ENCODE measurements around the gene TAF1. TPM values are rescaled to one million over a fixed set of nuclear protein-coding genes. Genes with fewer than 3 reads are reported as not detected.
A peak's percentile ranks its signal among the peaks of the same experiment; 100 is the strongest.
"Not testable (repeated sequence)": the region's sequence is repeated elsewhere in the genome, so short reads cannot be mapped to it uniquely, and the experiment has no call there.

TAF1 gene, protein sequence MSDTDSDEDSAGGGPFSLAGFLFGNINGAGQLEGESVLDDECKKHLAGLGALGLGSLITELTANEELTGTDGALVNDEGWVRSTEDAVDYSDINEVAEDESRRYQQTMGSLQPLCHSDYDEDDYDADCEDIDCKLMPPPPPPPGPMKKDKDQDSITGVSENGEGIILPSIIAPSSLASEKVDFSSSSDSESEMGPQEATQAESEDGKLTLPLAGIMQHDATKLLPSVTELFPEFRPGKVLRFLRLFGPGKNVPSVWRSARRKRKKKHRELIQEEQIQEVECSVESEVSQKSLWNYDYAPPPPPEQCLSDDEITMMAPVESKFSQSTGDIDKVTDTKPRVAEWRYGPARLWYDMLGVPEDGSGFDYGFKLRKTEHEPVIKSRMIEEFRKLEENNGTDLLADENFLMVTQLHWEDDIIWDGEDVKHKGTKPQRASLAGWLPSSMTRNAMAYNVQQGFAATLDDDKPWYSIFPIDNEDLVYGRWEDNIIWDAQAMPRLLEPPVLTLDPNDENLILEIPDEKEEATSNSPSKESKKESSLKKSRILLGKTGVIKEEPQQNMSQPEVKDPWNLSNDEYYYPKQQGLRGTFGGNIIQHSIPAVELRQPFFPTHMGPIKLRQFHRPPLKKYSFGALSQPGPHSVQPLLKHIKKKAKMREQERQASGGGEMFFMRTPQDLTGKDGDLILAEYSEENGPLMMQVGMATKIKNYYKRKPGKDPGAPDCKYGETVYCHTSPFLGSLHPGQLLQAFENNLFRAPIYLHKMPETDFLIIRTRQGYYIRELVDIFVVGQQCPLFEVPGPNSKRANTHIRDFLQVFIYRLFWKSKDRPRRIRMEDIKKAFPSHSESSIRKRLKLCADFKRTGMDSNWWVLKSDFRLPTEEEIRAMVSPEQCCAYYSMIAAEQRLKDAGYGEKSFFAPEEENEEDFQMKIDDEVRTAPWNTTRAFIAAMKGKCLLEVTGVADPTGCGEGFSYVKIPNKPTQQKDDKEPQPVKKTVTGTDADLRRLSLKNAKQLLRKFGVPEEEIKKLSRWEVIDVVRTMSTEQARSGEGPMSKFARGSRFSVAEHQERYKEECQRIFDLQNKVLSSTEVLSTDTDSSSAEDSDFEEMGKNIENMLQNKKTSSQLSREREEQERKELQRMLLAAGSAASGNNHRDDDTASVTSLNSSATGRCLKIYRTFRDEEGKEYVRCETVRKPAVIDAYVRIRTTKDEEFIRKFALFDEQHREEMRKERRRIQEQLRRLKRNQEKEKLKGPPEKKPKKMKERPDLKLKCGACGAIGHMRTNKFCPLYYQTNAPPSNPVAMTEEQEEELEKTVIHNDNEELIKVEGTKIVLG (N-terminal part only)
- 10 to 100 TPM; 36.0 to 59.4 (median 48.8) TPM for total RNA-seq

DNA sequence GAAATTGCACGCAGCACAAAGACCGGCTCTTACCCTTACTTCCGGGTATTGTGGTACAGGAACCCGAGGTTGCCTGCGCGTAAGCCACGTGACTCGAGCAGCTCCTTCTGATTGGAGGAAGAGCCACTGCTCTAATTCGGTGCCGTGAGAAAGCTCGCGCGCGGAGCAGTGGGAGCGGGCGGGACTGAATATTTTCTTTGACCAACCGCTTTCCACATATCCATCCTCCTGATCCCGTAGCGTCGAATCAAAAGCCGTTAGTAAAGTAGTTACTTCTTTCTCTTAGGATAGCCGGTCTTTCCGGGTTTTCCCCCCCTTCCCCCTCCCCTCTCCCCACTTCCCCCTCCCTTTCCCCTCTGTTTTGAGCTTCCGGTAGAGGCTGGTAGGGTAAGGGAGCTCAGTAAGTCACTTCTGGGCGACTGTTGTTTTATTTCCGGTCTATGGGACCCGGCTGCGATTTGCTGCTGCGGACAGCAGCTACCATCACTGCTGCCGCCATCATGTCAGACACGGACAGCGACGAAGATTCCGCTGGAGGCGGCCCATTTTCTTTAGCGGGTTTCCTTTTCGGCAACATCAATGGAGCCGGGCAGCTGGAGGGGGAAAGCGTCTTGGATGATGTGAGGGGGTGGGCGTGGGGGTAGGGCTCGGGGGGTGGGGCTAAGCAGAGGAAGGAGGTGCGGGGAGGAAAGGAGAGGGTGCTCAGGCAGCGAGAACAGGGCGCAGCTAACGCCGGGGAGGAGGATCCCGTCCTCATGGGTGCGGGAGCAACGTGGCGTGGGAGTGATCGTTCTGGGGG is at the start of gene TAF1:
TAF1 (plus strand) TSS at position 483 of the 799 bp plus-strand sequence; CDS start at position 501, 18 bp downstream.
- Histone ChIP-seq H3K27ac (peak within 1 kb of the TSS; percentile 71 to 86 (median 78)), H3K36me3 (peaks cover 0 to 5% of the 10 kb centered on the region in 2 donors), H3K27me3 (no peaks in the 10 kb centered on the region), H3K9me3 (no peaks in the 10 kb centered on the region), H3K4me1 (peaks cover 0 to 11% of the 10 kb centered on the region in 2 donors), H3K4me3 (replicated peaks in 1 of 3) (peak within 1 kb of the TSS; percentile 33 to 71 (median 64))
- DNase-seq = peak; percentile 94 to 95
- TF ChIP-seq, protein P1, sequence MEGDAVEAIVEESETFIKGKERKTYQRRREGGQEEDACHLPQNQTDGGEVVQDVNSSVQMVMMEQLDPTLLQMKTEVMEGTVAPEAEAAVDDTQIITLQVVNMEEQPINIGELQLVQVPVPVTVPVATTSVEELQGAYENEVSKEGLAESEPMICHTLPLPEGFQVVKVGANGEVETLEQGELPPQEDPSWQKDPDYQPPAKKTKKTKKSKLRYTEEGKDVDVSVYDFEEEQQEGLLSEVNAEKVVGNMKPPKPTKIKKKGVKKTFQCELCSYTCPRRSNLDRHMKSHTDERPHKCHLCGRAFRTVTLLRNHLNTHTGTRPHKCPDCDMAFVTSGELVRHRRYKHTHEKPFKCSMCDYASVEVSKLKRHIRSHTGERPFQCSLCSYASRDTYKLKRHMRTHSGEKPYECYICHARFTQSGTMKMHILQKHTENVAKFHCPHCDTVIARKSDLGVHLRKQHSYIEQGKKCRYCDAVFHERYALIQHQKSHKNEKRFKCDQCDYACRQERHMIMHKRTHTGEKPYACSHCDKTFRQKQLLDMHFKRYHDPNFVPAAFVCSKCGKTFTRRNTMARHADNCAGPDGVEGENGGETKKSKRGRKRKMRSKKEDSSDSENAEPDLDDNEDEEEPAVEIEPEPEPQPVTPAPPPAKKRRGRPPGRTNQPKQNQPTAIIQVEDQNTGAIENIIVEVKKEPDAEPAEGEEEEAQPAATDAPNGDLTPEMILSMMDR (IDR thresholded peaks at IDR 0.05) = no peak
- peak in 1 of 2 donors; percentile 70 for TF ChIP-seq POLR2A (IDR thresholded peaks at IDR 0.05)
- intact Hi-C loops (cut with DNase I) = no loop called here
- 0 to 2% methylated on average over 8 to 31 of the region's 51 CpGs for WGBS, 2 donors

DNA sequence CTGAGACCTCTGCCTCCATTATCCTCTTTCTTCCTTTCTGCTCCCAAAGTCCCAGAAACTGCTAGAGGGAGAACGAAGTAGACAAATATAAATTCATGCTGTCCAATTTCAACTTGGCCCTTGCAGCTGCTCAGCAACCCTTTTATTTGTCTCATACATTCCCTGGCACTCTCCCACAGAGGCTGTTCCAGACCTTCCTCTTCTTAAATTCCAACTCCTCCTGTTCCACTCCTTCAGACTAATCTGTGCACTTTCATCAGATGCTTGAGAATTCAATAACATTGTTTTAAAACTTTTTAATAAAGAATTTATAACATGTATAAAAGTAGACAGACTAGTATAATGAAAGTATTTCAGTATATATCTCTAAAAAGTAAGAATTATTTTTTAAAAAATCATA is 49.2 kb upstream of the TAF1 start:
- H3K27ac ChIP-seq; H3K4me3 ChIP-seq (replicated peaks in 1 of 3); H3K36me3 ChIP-seq; intact Hi-C loops (cut with DNase I); DNase-seq; H3K4me1 ChIP-seq; H3K9me3 ChIP-seq; H3K27me3 ChIP-seq: not testable (repeated sequence)
- WGBS, 2 donors = 57 to 69% methylated on average over 1 of the region's 1 CpG

DNA sequence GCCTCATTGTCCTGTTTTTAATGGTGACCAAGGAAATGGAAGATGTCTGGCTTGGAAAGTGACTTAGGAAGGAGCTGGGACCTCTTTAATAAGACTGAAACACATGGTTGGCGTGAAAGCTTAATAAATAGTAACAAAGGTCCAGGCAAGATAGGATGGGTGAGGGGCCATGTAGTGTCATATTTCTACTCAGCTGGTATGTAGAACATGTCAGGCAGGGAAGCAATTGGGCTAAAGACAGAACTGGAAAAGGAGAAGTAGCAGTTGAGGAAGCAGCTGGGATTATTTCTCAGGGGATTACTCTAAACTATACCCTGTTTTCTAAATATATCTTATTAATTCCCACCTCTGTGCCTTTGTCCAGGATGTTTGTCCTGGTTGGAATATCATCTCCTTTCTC is 46.0 kb upstream of the TAF1 start:
- intact Hi-C loops (cut with DNase I) = no loop called here
- Histone ChIP-seq H3K4me1 (no peaks in the 10 kb centered on the region), H3K27me3 (no peaks in the 10 kb centered on the region), H3K27ac (no peak overlapping the region), H3K4me3 (replicated peaks in 1 of 3) (no peak overlapping the region), H3K36me3 (no peaks in the 10 kb centered on the region), H3K9me3 (no peaks in the 10 kb centered on the region)
- TF ChIP-seq POLR2A (IDR thresholded peaks at IDR 0.05) = no peak
- TF ChIP-seq, protein P1 (IDR thresholded peaks at IDR 0.05) = no peak
- no peak for DNase-seq
- 88 to 93% methylated on average over 1 of the region's 1 CpG for WGBS, 2 donors

DNA sequence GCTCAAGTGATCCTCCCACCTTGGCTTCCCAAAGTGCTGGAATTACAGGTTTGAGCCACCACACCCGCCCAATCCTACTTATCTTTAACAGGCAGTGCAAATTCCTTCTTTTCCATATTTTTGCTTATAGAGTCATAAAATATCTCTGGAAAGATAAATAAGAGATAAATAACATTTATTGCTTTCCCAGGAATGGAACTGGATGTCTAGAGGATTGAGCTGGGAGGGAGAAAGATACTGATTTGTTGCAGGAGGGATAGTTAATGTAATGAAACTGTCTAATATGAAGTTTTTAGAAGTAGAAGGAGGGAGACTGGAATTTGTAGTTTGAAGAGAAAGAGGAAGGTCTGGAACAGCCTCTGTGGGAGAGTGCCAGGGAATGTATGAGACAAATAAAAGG is 44.4 kb upstream of the TAF1 start:
- no peaks in the 10 kb centered on the region for H3K9me3 ChIP-seq
- DNase-seq = no peak
- intact Hi-C loops (cut with DNase I) = no loop called here
- TF ChIP-seq, protein P1 (IDR thresholded peaks at IDR 0.05) = no peak
- no peak for TF ChIP-seq POLR2A (IDR thresholded peaks at IDR 0.05)
- H3K4me1 ChIP-seq = no peaks in the 10 kb centered on the region
- no peaks in the 10 kb centered on the region for H3K36me3 ChIP-seq
- H3K4me3 ChIP-seq (replicated peaks in 1 of 3) = no peak overlapping the region
- H3K27ac ChIP-seq = no peak overlapping the region
- WGBS, 2 donors = 89 to 100% methylated on average over 1 of the region's 1 CpG
- no peaks in the 10 kb centered on the region for H3K27me3 ChIP-seq

DNA sequence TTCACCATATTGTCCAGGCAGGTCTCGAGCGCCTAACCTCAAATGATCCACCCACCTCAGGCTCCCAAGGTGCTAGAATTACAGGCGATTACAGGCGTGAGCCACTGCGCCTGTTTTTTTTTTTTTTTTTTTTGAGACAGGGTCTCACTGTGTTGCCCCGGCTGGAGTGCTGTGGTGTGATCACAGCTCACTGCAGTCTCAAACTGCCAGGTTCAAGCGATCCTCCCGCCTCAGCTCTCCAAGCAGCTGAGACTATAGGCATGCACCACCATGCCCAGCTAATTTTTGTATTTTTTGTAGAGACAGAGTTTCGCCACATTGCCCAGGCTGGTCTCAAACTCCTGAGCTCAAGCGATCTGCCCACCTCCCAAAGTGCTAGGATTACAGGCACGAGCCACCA is 41.7 kb upstream of the TAF1 start:
- DNase-seq; H3K36me3 ChIP-seq; intact Hi-C loops (cut with DNase I); H3K4me3 ChIP-seq (replicated peaks in 1 of 3); H3K27me3 ChIP-seq; H3K27ac ChIP-seq; H3K4me1 ChIP-seq; H3K9me3 ChIP-seq: not testable (repeated sequence)
- 96 to 99% methylated on average over 11 of the region's 11 CpGs for WGBS, 2 donors
